ENCODE measurements around the gene TNC.
A peak's percentile ranks its signal among the peaks of the same experiment; 100 is the strongest.

The TNC gene

GRCh38 chr9:115002371-115003120 is 115.4 kb downstream of the TNC start:
- DNase-seq, result no peak

- no peak for DNase-seq
Measured at GRCh38 chr9:115000217-115000639, 117.7 kb downstream of the TNC start.

- DNase-seq, result no peak
Measured at GRCh38 chr9:114998326-114998725, 119.6 kb downstream of the TNC start.

DNA sequence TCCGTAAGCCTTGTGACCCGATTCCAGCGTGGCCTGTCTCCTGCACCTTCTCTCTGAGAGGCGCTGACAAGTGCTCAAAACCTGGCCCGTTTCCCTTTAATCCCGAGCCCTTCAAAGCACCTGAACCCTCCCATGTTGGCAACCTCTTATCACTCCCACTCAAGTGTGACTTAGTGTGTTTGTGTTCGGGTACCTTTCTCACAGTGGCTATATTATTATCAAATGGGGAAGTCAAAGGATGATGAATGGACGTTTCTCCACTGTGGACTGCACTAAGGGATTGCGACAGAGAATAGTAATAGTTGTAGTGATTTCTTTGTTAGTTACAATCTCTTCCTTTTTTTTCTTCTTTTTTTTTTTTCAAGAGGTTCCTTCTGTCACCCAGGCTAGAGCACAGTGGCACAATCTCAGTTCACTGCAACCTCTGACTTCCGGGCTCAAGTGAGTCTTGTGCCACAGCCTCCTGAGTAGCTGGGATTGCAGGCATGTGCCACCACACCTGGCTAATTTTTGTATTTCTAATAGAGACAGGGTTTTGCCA is 122.2 kb downstream of the TNC start:
- peak; percentile 63 for DNase-seq

DNA sequence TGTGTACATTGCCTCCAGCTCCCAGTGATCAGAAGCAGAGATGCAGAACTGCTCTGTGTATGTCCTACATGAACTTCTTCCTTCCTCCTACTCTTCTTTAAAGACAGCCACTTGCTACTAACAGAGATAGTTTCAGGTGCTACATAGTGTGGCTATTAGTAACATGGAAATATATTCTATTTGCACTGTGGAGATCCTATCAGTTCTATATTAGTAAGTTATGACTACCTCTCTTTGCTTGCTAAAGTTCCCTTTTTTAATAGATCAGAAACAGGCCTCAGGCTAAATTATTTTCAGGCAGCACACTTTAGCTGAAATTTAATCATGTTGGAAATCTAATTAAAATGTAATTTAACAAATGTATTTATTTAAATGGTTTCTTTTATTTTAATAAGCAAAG is 123.2 kb downstream of the TNC start:
- no peak for DNase-seq

GRCh38 chr9:114991861-114992260 is 126.1 kb downstream of the TNC start:
- no peak for DNase-seq

- DNase-seq, result no peak
Measured at GRCh38 chr9:114990901-114991300, 127.1 kb downstream of the TNC start.

DNA sequence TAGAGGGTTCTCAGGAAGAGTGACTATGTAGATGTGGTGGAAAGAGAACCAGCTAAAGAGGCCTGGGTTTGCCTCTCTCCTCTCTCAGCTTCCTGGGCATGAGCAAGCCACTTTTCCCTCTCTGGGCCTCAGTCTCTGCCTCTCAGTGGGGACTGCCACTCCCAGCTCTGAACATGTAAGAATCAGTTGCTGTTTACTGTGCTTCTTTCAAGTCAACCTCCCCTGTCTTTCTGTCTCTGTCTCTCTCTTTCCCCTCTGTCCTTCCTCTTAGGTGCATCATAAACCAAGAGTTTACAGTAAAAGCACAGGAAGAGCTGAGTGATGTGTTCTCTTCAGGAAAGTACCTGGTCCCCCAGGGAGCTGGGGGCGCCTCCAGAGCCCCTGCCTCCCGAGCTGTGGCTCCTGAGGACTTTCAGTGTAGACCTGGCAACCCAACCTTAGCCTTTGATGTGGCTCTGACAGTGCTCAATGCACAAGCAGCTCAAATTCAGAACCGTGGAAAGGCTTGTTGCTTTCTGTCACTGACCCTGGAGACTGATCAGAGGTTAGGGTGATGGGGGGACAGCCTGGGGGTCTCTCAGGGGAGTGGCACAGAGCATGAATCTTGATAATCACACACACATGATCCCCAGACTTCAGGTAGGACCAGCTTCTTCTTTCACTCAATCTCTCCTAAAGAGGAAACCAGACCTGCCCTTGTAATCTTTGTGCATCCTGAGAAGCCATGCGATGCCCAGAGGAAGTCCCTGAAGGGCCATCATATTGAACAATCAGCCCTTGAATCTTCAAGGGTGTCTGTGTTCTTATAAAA is 128.2 kb downstream of the TNC start:
- DNase-seq, result no peak

DNA sequence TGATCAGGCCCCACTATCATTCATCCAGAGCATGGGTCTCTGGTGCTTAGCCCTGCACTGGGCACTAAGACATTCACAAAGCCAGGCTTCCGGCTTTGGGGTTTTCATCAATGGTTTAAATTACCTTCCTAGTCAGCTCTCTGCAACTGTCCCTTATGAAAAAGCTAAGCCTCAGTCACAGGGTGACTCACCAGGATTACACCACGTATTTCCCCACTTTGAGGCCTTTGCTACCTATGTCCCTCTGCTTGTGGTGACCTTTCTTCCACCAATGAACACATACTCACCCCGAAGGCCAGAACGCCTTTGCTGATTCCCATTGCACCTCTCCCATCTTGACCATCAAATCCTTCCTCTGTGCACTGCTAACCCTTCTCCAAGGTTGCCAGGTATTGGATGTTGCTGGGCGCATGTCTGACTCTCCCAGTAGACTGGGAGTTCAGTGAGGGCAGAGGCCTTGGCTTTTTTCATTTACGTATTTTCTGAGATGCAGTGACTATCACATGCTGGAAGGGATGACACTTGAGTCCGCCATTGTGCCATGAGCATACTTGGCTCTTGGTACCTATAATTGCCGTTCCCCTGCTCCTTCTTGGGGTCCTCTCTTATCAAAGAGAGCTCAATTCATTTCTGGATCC is 128.9 kb downstream of the TNC start:
- DNase-seq, result no peak

DNA sequence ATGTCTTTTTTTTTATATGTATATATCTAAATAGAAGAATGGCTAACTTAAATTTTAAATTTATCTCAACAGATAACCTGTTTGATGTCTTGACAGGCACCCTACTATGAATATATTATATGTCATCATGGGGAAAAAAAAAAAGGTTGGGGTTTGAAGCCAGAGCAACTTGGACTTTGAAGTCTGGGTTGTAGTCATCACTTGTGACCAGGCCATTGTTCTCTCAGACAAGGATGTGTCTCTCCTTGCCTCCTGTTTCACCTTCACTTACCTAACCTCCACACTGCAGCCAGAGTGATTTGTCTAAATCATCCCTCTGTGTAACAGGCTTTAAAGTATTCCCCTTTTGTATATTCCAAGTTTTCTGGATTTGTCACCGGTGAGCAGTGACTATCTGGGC is 130.8 kb downstream of the TNC start:
- DNase-seq, result no peak

DNA sequence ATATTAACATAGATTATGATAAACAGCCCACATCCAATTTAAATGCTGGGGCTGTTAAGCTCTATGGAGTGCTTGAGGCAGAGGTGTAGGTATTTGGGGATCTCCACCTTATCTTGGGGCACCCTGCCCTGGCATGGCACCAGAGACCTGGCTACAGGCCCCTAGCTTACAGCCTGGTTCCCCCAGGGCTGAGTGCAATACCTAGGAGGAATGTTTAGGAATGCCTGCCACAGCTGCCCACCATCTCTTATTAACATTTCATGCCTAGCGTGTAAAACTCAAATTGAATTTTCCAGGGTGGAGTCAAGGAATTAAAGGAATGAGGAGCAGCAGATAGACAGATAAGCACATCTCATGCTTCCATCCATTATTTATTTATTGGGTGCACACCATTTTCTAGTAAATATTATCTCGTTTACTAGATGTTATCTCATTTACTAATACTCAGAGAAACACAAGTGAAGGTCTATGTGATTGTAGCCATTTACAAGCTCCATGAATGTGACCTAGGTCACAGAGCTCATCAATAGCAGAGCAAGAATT is 131.9 kb downstream of the TNC start:
- DNase-seq, result no peak

DNA sequence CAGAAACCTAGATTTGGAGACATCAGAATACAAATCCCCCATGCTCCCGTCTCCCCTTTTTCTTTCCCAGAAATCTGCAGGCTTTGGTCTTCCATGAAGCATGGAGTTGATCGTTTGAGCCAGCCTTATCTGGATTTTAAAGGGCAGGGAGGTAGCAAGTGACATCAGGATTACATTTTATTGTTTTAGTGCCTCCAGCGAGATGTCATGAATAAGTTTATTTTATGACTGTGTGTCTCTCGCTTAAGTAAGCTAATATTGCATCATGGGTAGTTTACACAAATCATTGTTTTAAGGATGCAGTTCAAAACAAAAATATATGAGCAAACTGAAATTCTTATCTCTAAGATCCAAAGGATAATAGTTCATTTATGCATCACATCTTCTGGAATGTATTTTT is 136.9 kb downstream of the TNC start:
- DNase-seq, result no peak

DNA sequence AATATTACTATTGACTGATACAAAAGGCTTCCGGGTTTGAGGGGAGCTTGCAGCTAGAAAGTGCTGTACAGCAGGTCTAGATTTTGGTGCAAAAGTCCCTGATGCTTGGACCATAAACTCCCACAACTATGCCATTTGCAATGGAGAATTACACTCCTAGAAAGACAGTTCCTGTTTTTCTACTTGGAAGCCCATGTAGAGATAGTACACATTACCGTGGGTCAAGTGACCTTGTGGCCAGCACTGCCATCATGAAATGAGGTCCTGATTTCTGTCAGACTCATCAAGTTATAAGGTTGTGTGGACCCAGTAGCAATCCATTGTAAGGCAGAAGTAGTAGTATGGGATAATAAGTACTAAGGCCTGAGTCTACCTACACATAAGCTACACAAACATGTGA is 144.7 kb downstream of the TNC start:
- no peak for DNase-seq

- DNase-seq, result no peak
Measured at GRCh38 chr9:114972510-114973136, 145.3 kb downstream of the TNC start.

Measured in NCI-H510A (cell line).